Activated CD4-positive, alpha-beta T cell treated with anti-CD3 and anti-CD28 coated beads, Interleukin-2, amount 50 U/mL, for 16 hours (primary cell): ENCODE data around the gene PRG2.

Experiments
- DNase-seq: peaks from one replicate; pipeline ENCODE4 v3.0.0-alpha.2; 2020

Gene PRG2, protein sequence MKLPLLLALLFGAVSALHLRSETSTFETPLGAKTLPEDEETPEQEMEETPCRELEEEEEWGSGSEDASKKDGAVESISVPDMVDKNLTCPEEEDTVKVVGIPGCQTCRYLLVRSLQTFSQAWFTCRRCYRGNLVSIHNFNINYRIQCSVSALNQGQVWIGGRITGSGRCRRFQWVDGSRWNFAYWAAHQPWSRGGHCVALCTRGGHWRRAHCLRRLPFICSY

DNA sequence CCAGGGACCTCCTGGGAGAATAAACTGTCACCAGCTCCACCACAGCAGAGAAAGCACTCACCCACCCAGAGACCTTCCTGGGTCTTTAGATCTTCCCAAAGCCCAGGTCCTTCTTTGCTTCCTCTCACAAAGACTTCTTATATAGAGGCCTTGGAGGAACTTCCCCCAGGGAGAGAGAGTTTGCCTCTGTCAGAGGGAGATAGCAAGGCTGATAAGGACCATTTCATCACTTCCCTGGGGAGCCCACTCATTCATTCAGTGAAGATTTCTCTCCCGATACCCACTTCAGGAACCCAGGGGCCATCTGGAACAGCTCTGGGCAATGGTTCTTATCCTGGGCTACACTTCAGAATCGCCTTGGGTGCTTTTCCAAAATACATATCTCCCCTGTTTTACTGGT, at the start of gene PRG2:
Gene PRG2 (minus strand): TSS at position 116 of the 400 bp plus-strand sequence. CDS start 706 bp downstream, outside the sequence.
- DNase-seq, result no peak

DNA sequence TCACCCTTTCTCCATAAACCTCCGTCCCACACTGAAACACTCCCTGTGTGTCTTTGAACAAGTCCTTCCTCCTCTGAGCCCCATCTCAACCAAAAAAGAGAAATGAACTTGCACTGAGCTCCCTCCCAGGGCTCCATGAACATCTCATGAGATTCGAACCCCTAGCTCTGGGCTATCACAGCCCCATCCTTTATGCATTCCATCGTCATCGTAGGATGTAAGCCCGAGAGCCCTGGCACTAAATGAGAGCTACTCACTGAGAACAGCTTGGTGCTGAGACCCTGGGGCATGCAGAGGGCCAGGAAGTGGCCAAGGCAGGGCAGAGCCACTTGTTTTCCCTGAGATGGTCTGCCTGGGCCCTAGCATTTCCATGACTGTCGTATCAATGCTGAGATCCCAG, 49.3 kb upstream of the PRG2 start:
- DNase-seq, result no peak

DNA sequence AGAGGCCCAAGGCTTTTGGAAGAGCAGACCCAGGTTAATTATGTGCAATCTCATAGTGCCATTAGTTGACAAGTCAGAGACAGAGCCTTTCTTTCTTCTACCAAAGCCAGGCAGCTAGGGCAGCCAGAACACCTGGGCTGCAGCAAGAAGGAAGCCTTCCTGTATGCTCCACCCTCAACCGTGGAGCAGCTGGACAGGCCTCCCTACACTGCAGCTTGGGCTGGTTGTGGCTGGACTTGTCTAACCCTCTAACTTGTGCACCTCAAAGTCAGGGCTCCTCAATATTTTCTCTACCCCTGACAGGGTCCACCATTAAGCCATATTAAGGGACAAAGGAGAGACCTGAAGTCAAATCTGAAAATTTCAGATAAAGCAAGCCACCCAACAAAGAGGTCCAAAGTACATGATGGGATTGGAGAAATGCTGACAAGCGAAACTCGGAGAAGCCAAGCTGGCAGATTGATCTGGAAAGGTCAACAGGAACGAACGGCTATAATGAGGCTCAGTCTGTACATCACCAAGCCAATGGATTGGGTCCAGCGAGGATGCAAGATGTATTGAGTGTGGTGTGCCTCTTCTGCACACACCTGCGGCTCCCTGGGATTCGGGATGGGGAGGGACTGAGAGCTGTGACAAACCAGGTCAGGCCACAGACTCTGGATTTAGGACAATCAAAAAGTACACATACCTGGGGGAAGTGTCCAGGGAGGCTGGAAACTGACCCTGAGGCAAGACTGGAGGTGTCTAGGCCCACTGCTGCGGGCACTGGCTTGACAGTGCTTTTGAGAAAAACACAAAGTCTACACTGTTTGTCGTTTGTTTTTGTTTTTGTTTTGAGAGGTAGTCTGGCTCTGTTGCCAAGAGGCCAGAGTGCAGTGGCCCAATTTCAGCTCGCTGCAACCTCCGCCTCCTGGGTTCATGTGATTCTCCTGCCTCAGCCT, 48.2 kb upstream of the PRG2 start:
- no peak for DNase-seq

DNA sequence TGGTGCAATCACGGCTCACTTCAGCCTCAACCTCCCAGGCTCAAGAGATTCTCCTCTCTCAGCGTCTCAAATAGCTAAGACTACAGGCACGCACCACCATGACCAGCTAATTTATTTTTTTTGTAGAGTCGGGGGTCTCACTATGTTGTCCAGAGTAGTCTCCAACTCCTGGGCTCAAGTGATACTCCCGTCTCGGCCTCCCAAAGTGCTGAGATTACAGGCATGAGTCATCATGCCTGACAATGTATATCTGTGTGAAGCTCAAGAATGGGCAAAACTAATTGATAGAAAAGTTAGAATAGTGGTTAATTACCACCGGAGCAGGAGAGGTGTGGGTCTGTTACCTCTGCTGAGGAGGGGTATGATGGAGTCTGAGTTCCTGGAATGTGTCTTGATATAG, 45.6 kb upstream of the PRG2 start:
- DNase-seq, result no peak

DNA sequence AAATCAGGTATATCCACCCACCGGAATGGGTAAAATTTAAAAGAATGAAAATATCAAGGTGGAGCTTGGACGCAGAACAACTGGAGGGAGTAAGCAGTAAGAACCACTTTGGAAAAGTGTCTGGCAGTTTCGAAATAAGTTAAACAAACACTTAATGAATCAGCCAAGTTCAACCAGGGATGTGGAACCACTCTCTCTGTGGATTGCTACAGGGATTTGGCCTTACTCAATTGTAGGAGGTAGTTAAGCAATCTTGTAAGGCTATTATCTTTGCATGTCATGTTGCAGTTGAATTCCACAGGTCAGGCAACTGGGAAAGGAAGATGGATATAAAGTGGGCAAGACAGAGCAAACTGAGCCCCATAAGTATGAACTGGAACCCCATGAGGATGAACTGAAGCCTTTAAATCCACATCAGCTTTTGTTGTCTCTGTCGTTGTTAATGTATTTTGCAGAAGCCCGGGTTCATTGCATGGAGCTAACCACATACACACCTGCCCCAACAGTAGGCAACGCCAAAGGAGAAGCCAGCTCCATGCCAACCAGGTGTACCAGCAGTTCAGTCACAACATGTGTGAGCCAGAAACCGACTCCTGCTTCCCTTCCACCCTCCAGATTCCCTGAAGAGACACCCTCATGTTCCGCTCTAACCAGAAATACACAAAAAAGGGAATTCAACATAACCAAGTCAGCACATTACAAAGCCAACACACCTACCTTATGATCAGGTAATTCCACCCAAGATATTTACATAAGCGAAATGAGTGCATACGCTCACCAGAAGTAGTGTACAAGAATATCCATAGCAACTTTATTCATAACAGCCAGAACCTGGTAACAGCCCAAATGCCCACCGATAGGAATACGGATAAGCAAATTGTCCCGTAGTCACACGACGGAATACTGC, 44.4 kb upstream of the PRG2 start:
- no peak for DNase-seq

DNA sequence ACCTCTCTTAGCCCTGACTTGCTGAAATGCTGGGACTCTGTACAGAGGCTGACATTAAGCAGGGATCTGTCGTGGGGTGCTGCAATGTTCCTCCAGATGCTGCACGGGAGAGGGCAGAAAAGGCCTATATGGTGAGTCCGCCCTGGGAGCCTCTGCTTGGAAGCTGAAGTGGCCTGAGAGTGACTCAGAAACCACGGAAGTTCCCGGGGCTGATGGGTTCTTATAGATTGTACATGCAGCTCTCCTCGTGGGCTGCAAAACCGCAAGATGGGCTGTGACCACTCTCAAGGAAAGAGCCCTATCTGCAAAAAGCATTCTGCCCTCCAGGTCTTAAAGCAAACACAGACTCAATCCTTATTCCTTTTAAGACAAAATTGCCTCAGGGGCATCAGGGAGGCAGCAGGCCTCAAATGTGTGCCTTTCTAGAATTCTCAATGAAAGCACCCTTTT, 42.3 kb upstream of the PRG2 start:
- peak; percentile 24 for DNase-seq

DNA sequence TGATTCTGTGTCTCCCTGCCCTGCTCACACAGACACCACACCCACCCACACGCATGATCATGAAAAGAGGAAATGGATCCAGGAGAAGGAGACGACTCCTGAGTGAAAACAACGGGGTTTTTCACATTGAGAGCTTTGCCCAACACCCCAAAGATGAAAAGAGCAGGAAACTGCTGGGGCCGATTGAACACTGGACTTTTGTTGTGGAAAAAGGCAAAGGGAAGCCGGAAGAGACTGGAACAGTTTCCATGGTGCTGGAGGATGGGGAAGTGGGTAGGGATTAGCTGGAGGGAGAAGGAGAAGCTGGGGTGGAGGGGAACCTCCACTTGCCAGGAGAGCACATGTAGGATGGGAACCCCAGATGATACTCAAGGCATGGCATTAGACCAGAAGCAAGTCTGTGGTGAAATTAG, 41.7 kb upstream of the PRG2 start:
- no peak for DNase-seq

DNA sequence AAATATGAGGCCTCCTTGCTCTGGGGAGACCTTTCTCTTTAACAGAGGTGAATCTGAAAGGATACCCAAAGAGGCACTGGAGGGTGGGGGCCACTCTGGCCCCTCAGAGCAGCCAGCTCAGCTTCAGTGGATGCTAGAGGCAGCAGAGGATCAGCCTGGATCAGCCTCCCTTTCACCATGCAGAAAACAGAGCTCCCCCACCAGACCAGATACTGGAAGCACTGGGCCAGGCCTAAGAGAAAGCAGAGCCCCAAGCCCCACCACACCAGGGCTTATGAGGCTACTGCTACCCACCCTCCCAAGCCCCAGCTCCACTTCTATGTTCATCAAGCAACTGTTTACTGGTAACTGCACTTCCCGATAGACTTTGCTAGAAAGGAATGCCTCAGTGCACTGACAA, 40.5 kb upstream of the PRG2 start:
- no peak for DNase-seq

DNA sequence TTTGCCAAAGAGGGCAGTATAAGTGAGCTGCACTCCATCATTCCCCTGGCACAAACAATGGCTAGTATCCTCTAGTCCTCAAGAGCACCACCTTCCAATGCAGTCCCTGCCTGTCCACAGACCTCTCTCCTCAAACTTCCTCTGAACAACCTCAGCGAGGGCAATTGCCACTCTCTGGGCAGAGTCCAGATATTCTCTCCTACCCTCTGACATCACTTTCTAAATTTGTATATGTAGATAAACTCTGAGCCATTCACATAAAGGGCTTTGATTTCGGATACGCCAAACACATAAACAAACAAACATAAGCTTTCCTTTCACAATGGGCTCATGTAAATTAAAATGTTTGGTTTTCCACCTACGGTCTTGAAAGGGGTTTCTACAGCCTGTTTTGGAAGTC, 39.5 kb upstream of the PRG2 start:
- DNase-seq, result no peak

DNA sequence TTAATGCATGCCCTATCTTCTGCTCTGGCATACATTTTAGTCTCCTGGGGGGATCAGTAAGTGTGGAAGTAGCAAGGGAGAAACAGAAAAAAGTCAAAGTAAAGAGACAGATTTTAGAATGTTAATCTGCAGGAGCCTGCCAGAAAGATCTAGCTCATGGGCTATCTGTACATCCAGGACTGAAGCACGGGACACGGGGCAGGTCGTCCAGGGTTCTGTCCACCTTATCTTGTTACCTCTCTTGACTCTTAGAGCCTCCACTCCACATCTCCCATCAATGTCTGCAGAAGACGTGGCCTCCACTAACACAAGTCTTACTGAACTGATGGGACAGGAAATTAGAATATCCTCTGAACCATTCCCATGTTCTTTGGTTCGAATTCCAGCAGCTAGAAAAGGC, 38.2 kb upstream of the PRG2 start:
- DNase-seq, result no peak

DNA sequence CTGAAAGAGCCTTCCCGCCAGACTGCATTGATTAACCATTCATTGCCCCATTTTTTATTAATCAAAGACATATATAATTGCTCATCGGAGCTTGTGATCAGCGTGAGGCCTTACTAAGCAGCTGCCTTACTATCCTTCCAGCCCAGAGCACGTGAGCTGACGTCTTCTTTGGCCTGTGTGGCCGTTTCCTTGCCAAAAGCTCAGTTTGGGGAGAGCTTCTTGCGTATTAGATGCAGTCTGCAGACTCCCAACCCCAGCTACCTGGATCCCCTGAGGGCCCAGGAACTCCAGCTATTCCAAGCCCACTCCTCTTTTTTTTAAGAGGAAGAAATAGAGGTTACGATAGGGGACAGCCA, 37.3 kb upstream of the PRG2 start:
- DNase-seq, result no peak

DNA sequence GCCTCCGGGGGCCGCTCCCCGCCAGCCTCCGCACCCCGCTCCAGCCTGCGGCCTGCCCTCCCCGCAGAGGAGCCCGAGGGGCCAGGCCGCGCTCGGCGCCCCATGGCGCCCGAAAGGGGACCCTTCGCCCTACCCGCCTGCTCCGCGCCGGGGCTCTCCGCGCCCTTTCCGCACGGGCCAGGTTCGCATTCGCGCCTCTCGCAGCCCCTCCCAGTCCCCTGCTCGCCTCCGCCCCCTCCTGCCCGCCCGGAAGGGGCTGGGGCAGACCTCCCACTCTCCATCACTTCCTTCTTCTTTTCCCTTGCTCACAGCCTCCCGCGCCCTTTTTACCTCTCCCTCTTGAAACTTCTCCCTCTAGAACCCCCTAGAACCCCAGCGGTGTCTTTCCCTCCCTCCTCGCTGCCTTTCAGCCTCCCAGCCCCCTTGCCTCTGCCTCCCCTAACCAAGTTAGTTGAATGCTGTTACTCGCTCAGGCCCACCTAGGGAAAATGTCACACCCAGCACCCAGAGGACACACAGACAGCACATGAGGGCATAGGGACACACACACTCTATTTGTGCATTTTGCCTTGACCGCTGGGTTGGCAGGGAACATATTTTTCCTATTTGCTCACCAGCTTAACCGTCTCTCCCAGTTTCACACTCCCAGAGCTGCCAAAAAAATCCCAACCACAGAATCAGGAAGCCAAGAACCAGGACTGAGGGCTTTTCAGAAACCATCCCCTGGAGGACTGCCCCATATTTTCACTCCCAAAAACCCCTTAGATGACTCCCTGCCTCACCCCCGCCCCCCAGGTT, 36.7 kb upstream of the PRG2 start, which contains the start of gene SLC43A3:
Gene SLC43A3 (minus strand): TSS at position 193 of the 798 bp plus-strand sequence. CDS start 949 bp downstream, outside the sequence.
- DNase-seq, result peak; percentile 90

DNA sequence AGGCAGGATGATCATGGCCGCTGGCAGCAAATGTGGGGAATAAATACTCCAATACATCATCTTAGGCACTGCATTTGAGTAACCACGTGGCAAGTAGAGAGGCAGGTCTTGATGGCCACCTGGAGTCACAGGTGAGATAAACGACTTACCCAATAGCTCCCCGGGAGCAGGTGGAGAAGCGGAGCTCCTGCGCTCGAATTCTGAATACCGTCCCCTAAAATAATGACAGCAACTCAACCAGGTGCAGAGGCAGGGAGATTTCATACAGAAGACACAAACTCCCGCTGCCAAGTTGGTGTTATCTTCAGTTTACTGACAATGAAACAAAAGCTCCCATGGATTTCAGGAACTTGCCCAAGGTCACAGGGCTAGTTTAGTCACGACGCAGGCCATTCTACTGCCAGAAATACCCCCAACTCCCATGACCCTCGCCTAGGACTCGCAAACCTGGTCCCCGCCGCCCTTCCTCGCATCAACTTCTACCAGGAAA, 36.0 kb upstream of the PRG2 start:
- DNase-seq, result peak; percentile 33

DNA sequence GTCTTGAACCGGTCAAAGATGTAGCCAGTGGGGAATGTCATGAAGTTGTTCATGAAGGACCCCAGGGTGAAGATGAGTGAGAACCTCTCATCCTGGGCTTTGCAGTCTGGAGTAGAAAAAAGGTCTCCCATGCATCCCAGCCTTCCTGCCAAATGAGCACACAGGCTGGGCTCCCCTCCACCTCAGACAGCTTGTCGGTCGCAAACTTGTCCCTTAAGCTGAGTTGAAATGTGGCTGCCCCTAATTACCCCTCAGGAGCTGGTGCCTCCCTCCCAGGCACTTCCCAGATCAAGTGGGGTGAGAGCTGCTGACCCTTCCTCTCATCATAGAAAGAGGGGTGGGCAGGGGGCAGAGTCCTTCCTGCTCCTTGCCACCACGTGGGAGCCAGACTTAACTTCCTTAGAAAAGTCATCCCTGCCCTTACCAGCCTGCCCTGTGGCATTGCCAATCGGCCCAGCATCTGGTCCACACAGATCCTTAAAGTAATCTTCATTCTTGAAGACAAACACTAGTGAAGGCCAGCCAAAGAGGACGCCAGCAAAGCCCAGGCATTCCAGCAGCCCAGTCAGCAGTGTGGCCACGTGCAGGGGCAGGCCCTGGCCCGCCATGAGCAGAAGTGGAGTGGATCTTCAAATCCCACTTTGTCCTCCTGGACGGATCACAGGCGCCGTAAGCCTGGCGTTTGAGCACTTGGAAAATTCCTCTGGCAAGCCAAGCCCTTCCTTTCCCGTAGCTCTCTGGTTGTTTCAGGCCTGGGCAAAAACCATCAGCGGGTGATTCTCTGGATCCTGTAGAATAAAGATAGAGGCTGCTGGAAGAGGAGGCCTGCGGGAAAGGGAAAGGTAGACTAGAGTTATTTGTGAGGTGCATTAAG, 35.4 kb upstream of the PRG2 start:
- peak; percentile 23 for DNase-seq

DNA sequence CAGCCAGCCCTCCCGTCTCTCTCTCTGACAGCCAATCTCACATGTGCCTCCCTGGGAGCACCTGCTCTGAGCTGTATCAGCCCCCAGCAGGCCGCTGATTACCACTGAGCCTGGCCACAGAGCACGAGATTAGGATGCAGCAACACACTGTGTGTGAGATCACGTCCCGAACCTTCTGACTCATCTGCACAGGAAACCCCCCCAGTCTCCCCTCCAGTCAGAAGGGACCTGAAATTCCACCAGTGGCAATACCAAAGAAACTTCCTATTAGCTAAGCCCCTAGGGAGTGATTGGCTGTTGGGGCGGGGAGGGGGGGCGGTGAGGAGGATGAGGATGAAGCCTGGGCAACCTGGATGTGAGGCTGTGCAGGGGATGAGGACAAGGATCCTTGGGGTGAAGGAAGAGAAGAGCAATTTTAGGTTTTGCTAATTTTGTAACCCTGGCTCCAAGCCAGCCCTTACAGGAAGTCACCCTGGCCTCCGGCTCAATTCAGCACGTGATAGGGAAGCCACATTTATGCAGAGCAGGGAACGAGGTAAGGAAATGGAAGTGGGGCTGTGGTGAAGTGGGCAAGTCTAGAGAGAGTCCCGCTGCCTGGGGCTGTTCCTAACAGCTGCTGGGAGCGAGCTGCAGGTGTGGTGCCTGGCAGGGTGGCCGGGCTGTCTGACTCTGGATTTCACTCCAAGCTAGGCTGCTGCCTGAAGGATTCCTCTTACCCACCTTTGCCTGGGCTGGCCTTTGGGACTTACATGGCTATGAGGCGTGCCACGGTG, 34.5 kb upstream of the PRG2 start:
- peak; percentile 98 for DNase-seq

DNA sequence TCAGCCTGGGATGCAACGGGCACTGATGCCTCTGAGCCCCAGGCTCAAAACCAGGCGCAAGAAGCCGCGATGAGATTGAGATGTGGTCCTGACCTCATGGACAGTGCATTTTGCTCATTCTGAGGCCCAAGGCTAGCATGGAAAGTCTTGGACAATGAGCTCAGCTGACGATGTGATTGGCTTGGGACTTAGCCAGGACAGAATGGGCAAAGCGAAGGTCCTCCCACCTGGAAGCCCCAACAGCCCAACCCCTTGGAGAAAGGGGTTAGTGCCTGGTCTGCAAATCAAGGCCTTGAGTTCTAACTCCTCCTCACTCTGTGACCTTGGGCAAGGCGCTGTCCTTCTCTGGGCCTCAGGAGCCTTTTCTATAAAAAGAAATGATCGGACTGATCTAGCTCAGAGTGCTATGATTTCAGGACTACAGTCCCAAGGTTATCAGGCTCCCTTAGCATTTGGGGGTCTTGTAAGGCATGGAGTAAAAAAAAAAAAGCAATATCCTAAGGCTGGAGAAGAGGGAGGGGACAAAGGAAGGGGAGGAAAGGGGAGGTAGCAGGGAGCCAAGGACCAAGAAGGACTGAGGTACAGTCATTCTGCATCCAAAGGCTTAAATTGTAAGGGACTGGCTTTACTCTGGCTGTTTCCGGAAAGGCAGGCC, 33.8 kb upstream of the PRG2 start:
- DNase-seq, result no peak

DNA sequence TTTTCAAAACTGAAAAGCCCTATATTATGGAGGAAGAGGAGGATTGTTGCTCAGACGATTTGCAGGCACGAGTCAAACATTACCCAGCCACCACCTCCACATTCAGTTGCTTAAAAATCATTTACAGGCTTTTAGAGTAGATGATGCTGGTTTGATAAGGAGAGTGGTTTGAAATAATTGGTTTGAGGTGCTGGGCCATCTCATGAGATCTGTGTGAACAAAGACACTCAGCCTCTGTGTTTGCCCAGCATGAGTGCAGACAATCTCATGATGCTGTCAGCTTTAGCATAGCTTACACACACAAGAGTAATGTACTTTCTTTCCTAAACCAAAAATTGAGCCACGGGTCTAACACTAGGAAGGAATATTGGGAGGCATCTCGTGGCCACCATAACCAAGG, 32.2 kb upstream of the PRG2 start:
- DNase-seq, result no peak

DNA sequence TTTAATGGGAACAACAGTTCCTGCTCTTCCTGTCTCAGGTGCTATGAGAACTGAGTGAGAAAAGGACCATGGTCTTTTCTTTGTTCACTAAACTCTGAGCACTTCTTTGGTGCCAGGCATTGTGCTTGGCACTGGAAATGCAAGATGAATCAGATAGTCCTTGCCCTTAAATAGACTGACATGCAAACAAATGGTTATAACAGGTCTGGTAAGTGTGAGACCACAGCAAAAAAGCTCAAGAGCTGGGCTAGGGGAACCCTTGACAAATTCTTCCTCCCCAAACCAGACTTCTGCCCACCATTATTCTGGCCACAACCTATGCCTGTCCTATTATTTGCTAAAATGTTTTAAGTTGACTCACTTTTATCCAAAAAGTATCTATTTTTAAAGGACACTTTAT, 31.4 kb upstream of the PRG2 start:
- no peak for DNase-seq

DNA sequence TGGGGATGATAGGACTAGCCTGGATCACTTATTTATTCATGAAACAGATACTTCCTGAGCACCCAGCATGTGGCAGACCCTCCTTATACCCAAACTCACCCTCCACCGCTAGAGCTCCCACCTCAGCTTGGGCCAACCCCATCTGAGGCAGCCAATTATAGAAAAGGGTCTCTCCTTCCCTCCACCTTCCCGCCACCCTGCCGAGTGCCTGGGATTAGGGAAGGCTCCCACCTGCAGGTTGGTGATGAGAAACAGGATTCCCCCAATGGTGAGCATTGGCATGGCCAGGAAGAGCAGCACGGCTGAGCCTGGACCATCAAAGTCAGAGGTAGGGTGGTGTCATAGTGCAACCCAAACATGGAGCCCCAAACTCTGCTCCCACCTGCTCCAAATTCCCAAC, 30.6 kb upstream of the PRG2 start:
- DNase-seq, result no peak

DNA sequence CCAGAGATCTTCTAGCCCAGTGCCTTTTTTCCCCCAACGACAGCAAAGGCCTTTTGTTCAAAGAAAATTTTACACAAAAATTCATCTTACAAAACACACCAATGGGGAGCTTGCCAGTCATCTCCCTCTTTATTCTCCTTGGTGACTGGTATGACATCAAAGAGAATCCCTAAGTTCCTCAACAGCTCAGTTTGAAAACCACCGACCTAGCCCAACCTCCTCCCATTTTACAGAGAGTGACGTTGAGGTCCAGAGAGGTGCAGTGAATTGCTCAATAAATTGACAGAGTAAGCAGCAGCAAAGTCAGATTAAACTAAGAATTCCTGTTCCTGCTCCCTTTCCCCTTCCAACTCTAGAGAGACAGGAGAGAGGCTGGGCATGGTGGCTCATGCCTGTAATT, 28.7 kb upstream of the PRG2 start:
- no peak for DNase-seq
